ENCODE data around the gene DIPK1A.

GRCh38 chr1:92975551-92976232 is 14.4 kb upstream of the DIPK1A start:
- TF ChIP-seq CEBPB (IDR thresholded peaks at IDR 0.05) (no peak), MAX (IDR thresholded peaks at IDR 0.05) (no peak), TAF1 (IDR thresholded peaks at IDR 0.05; ENCODE audit: low read depth) (no peak), TCF12 (IDR thresholded peaks at IDR 0.05; ENCODE audit: low read depth) (no peak), RAD21 (IDR thresholded peaks at IDR 0.05; ENCODE audit: low read depth) (no peak), REST (IDR thresholded peaks at IDR 0.05; ENCODE audit: low read depth) (no peak)
